Keratinocyte (primary cell): Measurements from ENCODE around the gene GAS5.

Source experiments
- EZH2 ChIP-seq: IDR thresholded peaks from one replicate; pipeline ENCODE4 v1.6.1; 2012; ENCODE audit warnings: inconsistent platforms, mild to moderate bottlenecking, low read length, moderate library complexity
- TF ChIP-seq, protein P1 (sequence below), 3 experiments: IDR thresholded peaks in 1 of 3; conservative IDR thresholded peaks in 1 of 3; optimal IDR thresholded peaks in 1 of 3; 2 replicates in 2 of 3; 3 replicates in 1 of 3; pipeline versions ENCODE3 to v1.5.1; 2011; ENCODE audit warnings: low read length in 3 of 3, mild to moderate bottlenecking in 3 of 3, moderate library complexity in 2 of 3, control low read depth in 1 of 3, inconsistent platforms in 1 of 3; ENCODE audit not compliant: insufficient read depth in 2 of 3; ENCODE audit errors: extremely low read depth in 1 of 3

DNA sequence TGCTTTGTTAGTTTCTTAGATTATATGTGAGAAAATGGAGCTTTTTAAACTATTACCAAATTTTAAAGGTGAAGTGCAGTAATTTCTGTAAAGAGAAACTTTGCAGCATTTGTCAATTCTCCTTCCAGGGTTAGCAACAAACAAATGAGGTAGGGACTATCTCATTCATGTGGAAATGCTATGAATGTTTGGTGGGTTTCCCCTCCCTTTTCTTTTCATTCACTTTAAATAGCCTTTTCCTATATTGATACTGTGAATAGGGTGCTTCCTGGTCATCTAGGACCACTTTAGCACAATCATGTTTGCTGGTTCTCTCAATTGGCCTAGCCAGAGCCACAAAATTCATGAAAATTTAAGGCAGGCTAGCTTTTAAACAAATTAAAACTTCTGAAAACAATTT lies 21.0 kb upstream of the GAS5 start:
- TF ChIP-seq, protein P1, sequence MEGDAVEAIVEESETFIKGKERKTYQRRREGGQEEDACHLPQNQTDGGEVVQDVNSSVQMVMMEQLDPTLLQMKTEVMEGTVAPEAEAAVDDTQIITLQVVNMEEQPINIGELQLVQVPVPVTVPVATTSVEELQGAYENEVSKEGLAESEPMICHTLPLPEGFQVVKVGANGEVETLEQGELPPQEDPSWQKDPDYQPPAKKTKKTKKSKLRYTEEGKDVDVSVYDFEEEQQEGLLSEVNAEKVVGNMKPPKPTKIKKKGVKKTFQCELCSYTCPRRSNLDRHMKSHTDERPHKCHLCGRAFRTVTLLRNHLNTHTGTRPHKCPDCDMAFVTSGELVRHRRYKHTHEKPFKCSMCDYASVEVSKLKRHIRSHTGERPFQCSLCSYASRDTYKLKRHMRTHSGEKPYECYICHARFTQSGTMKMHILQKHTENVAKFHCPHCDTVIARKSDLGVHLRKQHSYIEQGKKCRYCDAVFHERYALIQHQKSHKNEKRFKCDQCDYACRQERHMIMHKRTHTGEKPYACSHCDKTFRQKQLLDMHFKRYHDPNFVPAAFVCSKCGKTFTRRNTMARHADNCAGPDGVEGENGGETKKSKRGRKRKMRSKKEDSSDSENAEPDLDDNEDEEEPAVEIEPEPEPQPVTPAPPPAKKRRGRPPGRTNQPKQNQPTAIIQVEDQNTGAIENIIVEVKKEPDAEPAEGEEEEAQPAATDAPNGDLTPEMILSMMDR (optimal IDR thresholded peaks at IDR 0.05 in 1 of 3, IDR thresholded peaks at IDR 0.05 in 1 of 3, conservative IDR thresholded peaks at IDR 0.05 in 1 of 3; ENCODE audit: extremely low read depth in 1 of 3, insufficient read depth in 2 of 3, low read length in 3 of 3): no peak
- no peak for TF ChIP-seq EZH2
